NT2/D1 (cell line): ENCODE measurements around the gene ZNF789.
A peak's percentile ranks its signal among the peaks of the same experiment; 100 is the strongest.

Source experiments
- DNase-seq: peaks from one replicate; pipeline ENCODE4 v3.0.0-alpha.2; 2011; ENCODE audit warnings: low read depth, low spot score
- H3K27me3 ChIP-seq: 2 replicates; pipeline ENCODE4 v1.6.0; 2011; ENCODE audit warnings: mild to moderate bottlenecking; ENCODE audit not compliant: insufficient read length, insufficient read depth
- H3K36me3 ChIP-seq: 2 replicates; pipeline ENCODE4 v1.6.1; 2011; ENCODE audit warnings: mild to moderate bottlenecking, low read length, mixed read lengths; ENCODE audit not compliant: insufficient read depth, insufficient read length
- H3K4me1 ChIP-seq: 2 replicates; pipeline ENCODE4 v1.5.1; 2011; ENCODE audit not compliant: insufficient read depth, insufficient read length
- H3K4me3 ChIP-seq: 2 replicates; pipeline ENCODE4 v1.5.1; 2011; ENCODE audit warnings: low read depth; ENCODE audit not compliant: insufficient read length
- H3K9ac ChIP-seq: 2 replicates; pipeline ENCODE4 v1.6.0; 2011; ENCODE audit warnings: low read depth; ENCODE audit not compliant: insufficient read length
- H3K9me3 ChIP-seq: 2 replicates; pipeline ENCODE4 v1.5.1; 2011; ENCODE audit warnings: mild to moderate bottlenecking, low read length; ENCODE audit not compliant: insufficient read depth
- SUZ12 ChIP-seq: IDR thresholded peaks from 2 replicates; pipeline ENCODE4 v1.6.1; 2011; ENCODE audit not compliant: insufficient read length, insufficient read depth; ENCODE audit errors: extremely low read depth
- YY1 ChIP-seq: IDR thresholded peaks from 2 replicates; pipeline ENCODE4 v1.6.1; 2011; ENCODE audit not compliant: insufficient read length, insufficient read depth
- ZNF274 ChIP-seq: IDR thresholded peaks from 2 replicates; pipeline ENCODE4 v1.6.1; 2011; ENCODE audit warnings: mild to moderate bottlenecking, low read depth, low read length

ZNF789 gene

GRCh38 chr7:99437946-99438572, 34.6 kb upstream of the ZNF789 start:
- Histone ChIP-seq H3K9me3 (no peaks in the 10 kb centered on the region), H3K4me3 (peak overlapping the region; percentile 86), H3K36me3 (peaks cover 48% of the 10 kb centered on the region), H3K27me3 (no peaks in the 10 kb centered on the region), H3K4me1 (peaks cover 5% of the 10 kb centered on the region), H3K9ac (peak overlapping the region; percentile 90)
- DNase-seq: no peak
- TF ChIP-seq ZNF274: no peak
- no peak for TF ChIP-seq YY1
- no peak for TF ChIP-seq SUZ12

- Histone ChIP-seq H3K9ac (peak within 1 kb of the TSS; percentile 90), H3K4me3 (peak within 1 kb of the TSS; percentile 86), H3K4me1 (peaks cover 5% of the 10 kb centered on the region), H3K36me3 (peaks cover 48% of the 10 kb centered on the region), H3K27me3 (no peaks in the 10 kb centered on the region), H3K9me3 (no peaks in the 10 kb centered on the region)
- DNase-seq: peak; percentile 93
- TF ChIP-seq YY1: no peak
These were observed 33.9 kb upstream of the ZNF789 start, which contains the start of the genes CPSF4 and PTCD1 for GRCh38 chr7:99438573-99439480. CPSF4 (plus strand) TSS chr7:99438943; CDS start chr7:99439083, 140 bp downstream. PTCD1 (minus strand) TSS chr7:99438798; CDS start chr7:99435242, 3,556 bp downstream.

GRCh38 chr7:99440195-99440594, 32.5 kb upstream of the ZNF789 start:
- peak overlapping the region; percentile 90 for H3K9ac ChIP-seq
- H3K9me3 ChIP-seq: no peaks in the 10 kb centered on the region
- peaks cover 5% of the 10 kb centered on the region for H3K4me1 ChIP-seq
- no peak for DNase-seq
- H3K36me3 ChIP-seq: peaks cover 45% of the 10 kb centered on the region
- peak overlapping the region; percentile 86 for H3K4me3 ChIP-seq
- H3K27me3 ChIP-seq: no peaks in the 10 kb centered on the region
- no peak for TF ChIP-seq YY1
- no peak for TF ChIP-seq ZNF274
- no peak for TF ChIP-seq SUZ12

- no peak for DNase-seq
- H3K4me3 ChIP-seq: no peak overlapping the region
- no peak for TF ChIP-seq SUZ12
- TF ChIP-seq YY1: no peak
- H3K9ac ChIP-seq: no peak overlapping the region
- H3K36me3 ChIP-seq: peaks cover 83% of the 10 kb centered on the region
- H3K4me1 ChIP-seq: peaks cover 3% of the 10 kb centered on the region
- H3K27me3 ChIP-seq: no peaks in the 10 kb centered on the region
- no peaks in the 10 kb centered on the region for H3K9me3 ChIP-seq
These were observed 26.6 kb upstream of the ZNF789 start for GRCh38 chr7:99446096-99446495.

GRCh38 chr7:99447943-99448342, 24.7 kb upstream of the ZNF789 start:
- Histone ChIP-seq H3K4me1 (peaks cover 2% of the 10 kb centered on the region), H3K9ac (no peak overlapping the region), H3K27me3 (no peaks in the 10 kb centered on the region), H3K4me3 (no peak overlapping the region), H3K36me3 (peaks cover 91% of the 10 kb centered on the region), H3K9me3 (no peaks in the 10 kb centered on the region)
- no peak for DNase-seq
- no peak for TF ChIP-seq SUZ12
- no peak for TF ChIP-seq ZNF274
- TF ChIP-seq YY1: no peak

GRCh38 chr7:99448855-99449254, 23.8 kb upstream of the ZNF789 start:
- no peaks in the 10 kb centered on the region for H3K9me3 ChIP-seq
- H3K9ac ChIP-seq: no peak overlapping the region
- no peak overlapping the region for H3K4me3 ChIP-seq
- H3K36me3 ChIP-seq: peaks cover 92% of the 10 kb centered on the region
- no peak for DNase-seq
- H3K4me1 ChIP-seq: peaks cover 4% of the 10 kb centered on the region
- H3K27me3 ChIP-seq: no peaks in the 10 kb centered on the region
- TF ChIP-seq YY1 (no peak), ZNF274 (no peak), SUZ12 (no peak)

GRCh38 chr7:99449326-99449725, 23.4 kb upstream of the ZNF789 start:
- Histone ChIP-seq H3K36me3 (peaks cover 94% of the 10 kb centered on the region), H3K9me3 (no peaks in the 10 kb centered on the region), H3K4me3 (no peak overlapping the region), H3K9ac (no peak overlapping the region), H3K4me1 (peaks cover 4% of the 10 kb centered on the region), H3K27me3 (no peaks in the 10 kb centered on the region)
- no peak for DNase-seq
- no peak for TF ChIP-seq YY1
- TF ChIP-seq ZNF274: no peak
- TF ChIP-seq SUZ12: no peak
